ENCODE measurements around the gene EIF4G3. TPM values are rescaled to one million over a fixed set of nuclear protein-coding genes. Genes with fewer than 3 reads are reported as not detected.

Gene EIF4G3
- total and polyA plus RNA-seq, 2 donors (not counting 1 experiment from before 2014, with no cell fraction given) = 33.6 to 76.0 TPM

GRCh38 chr1:20948101-20948500 is 228.6 kb downstream of the EIF4G3 start:
- TF ChIP-seq EZH2 (IDR thresholded peaks at IDR 0.05; ENCODE audit: borderline replicate concordance, insufficient read depth, low read depth, low read length, poor library complexity, severe bottlenecking) = no peak
- TF ChIP-seq CTCF (IDR thresholded peaks at IDR 0.05) = no peak
- Mint-ChIP-seq H3K4me1 (peaks cover 9% of the 10 kb centered on the region), H3K27me3 (no peaks in the 10 kb centered on the region), H3K4me3 (no peak overlapping the region), H3K9me3 (ENCODE audit: insufficient read depth) (no peaks in the 10 kb centered on the region), H3K27ac (no peak overlapping the region)
- Histone ChIP-seq H3K9me3 (ENCODE audit: control extremely low read depth in 1 of 3, control insufficient read depth in 2 of 3, insufficient read depth in 1 of 3, low read length in 2 of 3) (no peaks in the 10 kb centered on the region), H3K9ac (ENCODE audit: low read length) (no peak overlapping the region), H4K20me1 (ENCODE audit: control insufficient read depth, insufficient read depth, low read length, poor library complexity, severe bottlenecking) (no peaks in the 10 kb centered on the region), H3K27me3 (replicated peaks in 1 of 4; ENCODE audit: control extremely low read depth in 1 of 4, control insufficient read depth in 3 of 4, insufficient read depth in 4 of 4, low read length in 3 of 4) (no peaks in the 10 kb centered on the region), H3K4me2 (replicated peaks; ENCODE audit: low read depth, low read length, poor library complexity, severe bottlenecking) (no peak overlapping the region), H3K4me1 (ENCODE audit: control insufficient read depth in 2 of 2, insufficient read depth in 2 of 2, low read length in 2 of 2) (no peaks in the 10 kb centered on the region), H3K27ac (ENCODE audit: low read length in 2 of 2) (no peak overlapping the region), H3K4me3 (ENCODE audit: control extremely low read depth in 1 of 5, extremely low read depth in 1 of 5, insufficient read depth in 1 of 5, low read depth in 2 of 5, low read length in 4 of 5) (no peak overlapping the region), H3K79me2 (ENCODE audit: control insufficient read depth, insufficient read depth, low read length) (peaks cover 5% of the 10 kb centered on the region), H2AFZ (ENCODE audit: insufficient read depth, low read depth, low read length, poor library complexity, severe bottlenecking) (no peak overlapping the region), H3K36me3 (replicated peaks in 1 of 2; ENCODE audit: control extremely low read depth in 1 of 2, control insufficient read depth in 1 of 2, extremely low read depth in 1 of 2, insufficient read depth in 2 of 2, low read length in 1 of 2) (peaks cover 0 to 19% of the 10 kb centered on the region in 2 experiments)
- 100% methylated on average over 4 of the region's 6 CpGs for WGBS (ENCODE audit: insufficient coverage)
- intact Hi-C loops (cut with micrococcal nuclease) = no loop called here
- CTCF ChIA-PET = no interaction called here
- DNase-seq = no peak
- ATAC-seq (ENCODE audit: low read depth) = no peak
- POLR2A ChIA-PET = interaction anchor here (0.7 kb wide), 1 partner anchor 9 kb away, joined by 12 read pairs; no protein-coding TSS in a partner anchor

- no peak overlapping the region for H3K4me3 ChIP-seq (ENCODE audit: control extremely low read depth in 1 of 5, extremely low read depth in 1 of 5, insufficient read depth in 1 of 5, low read depth in 2 of 5, low read length in 4 of 5)
- H3K4me3 Mint-ChIP-seq = no peak overlapping the region
- H3K79me2 ChIP-seq (ENCODE audit: control insufficient read depth, insufficient read depth, low read length) = peaks cover 3% of the 10 kb centered on the region
- H3K9me3 ChIP-seq (ENCODE audit: control extremely low read depth in 1 of 3, control insufficient read depth in 2 of 3, insufficient read depth in 1 of 3, low read length in 2 of 3) = no peaks in the 10 kb centered on the region
- no peak overlapping the region for H3K4me2 ChIP-seq (replicated peaks; ENCODE audit: low read depth, low read length, poor library complexity, severe bottlenecking)
- H3K36me3 ChIP-seq (replicated peaks in 1 of 2; ENCODE audit: control extremely low read depth in 1 of 2, control insufficient read depth in 1 of 2, extremely low read depth in 1 of 2, insufficient read depth in 2 of 2, low read length in 1 of 2) = peaks cover 0 to 19% of the 10 kb centered on the region in 2 experiments
- no CpG with 5 or more reads among the region's 2 CpGs for WGBS (ENCODE audit: insufficient coverage)
- H3K4me1 ChIP-seq (ENCODE audit: control insufficient read depth in 2 of 2, insufficient read depth in 2 of 2, low read length in 2 of 2) = no peaks in the 10 kb centered on the region
- no peak overlapping the region for H3K9ac ChIP-seq (ENCODE audit: low read length)
- no peaks in the 10 kb centered on the region for H3K9me3 Mint-ChIP-seq (ENCODE audit: insufficient read depth)
- no peaks in the 10 kb centered on the region for H3K27me3 ChIP-seq (replicated peaks in 1 of 4; ENCODE audit: control extremely low read depth in 1 of 4, control insufficient read depth in 3 of 4, insufficient read depth in 4 of 4, low read length in 3 of 4)
- no peak overlapping the region for H3K27ac ChIP-seq (ENCODE audit: low read length in 2 of 2)
- H3K27me3 Mint-ChIP-seq = no peaks in the 10 kb centered on the region
- TF ChIP-seq EZH2 (IDR thresholded peaks at IDR 0.05; ENCODE audit: borderline replicate concordance, insufficient read depth, low read depth, low read length, poor library complexity, severe bottlenecking) (no peak), CTCF (IDR thresholded peaks at IDR 0.05) (no peak)
- no peaks in the 10 kb centered on the region for H4K20me1 ChIP-seq (ENCODE audit: control insufficient read depth, insufficient read depth, low read length, poor library complexity, severe bottlenecking)
- no peak overlapping the region for H3K27ac Mint-ChIP-seq
- intact Hi-C loops (cut with micrococcal nuclease) = no loop called here
- no peak overlapping the region for H2AFZ ChIP-seq (ENCODE audit: insufficient read depth, low read depth, low read length, poor library complexity, severe bottlenecking)
- ChIA-PET CTCF (interaction anchor here (1.0 kb wide), 1 partner anchor 248 kb away, joined by 3 read pairs; no protein-coding TSS in a partner anchor), POLR2A (no interaction called here)
- ATAC-seq (ENCODE audit: low read depth) (no peak), DNase-seq (no peak)
- peaks cover 9% of the 10 kb centered on the region for H3K4me1 Mint-ChIP-seq
Observed at GRCh38 chr1:20947409-20947808, 229.3 kb downstream of the EIF4G3 start.
